Testis (tissue), 2 donors: ENCODE measurements around the gene SH3RF3.

Source experiments
- CTCF ChIP-seq, 3 experiments: fragments of 450-650 bp in 2 of 3; fragments of 200-600 bp in 1 of 3; sonication (generic) in 1 of 3; IDR thresholded peaks; one replicate each; pipeline ENCODE4 v1.5.1; 2016 to 2019; ENCODE audit warnings: antibody characterized with exemption in 3 of 3, mild to moderate bottlenecking in 2 of 3, moderate library complexity in 1 of 3
- POLR2A ChIP-seq: fragments of 450-650 bp; IDR thresholded peaks from one replicate; pipeline ENCODE4 v1.6.1; 2017; ENCODE audit warnings: antibody characterized with exemption, mild to moderate bottlenecking, moderate library complexity

DNA sequence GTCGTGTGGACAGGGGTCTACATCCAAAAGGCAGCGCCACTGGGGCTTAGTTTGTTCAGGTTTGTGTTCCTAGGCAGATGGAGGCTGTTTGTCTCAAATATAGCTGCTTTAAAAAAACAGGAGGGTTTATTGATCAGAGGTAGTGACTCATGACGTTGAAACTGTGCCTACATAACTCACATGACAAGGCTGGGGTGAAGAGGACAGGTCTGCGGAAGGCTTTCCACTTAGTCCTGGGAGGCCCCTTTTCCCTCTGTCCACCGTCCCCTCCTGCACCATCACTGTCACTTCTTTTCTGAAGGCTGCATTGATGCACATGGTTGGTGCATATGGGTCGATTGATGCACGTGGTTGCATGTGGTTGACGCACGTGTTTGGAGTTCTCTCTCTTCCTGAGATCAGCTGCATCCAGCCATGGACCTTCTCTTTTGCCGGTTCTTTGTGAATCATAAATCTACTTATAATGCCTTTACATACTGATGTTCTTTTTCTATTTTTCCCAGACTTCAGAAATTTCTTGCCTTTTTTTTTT is 10.9 kb downstream of the SH3RF3 start:
- TF ChIP-seq CTCF (IDR thresholded peaks at IDR 0.05), result no peak
- no peak for TF ChIP-seq POLR2A
